ENCODE measurements around the gene THY1.
"Not testable (repeated sequence)": the region's sequence is repeated elsewhere in the genome, so short reads cannot be mapped to it uniquely, and the experiment has no call there.

THY1 gene

GRCh38 chr11:119384332-119384731 is 38.6 kb downstream of the THY1 start:
- H2AFZ ChIP-seq (ENCODE audit: low read length, unreplicated experiment), result no peak overlapping the region
- no peaks in the 10 kb centered on the region for H3K36me3 ChIP-seq (ENCODE audit: insufficient read depth, low read length)
- no peak overlapping the region for H3K27ac ChIP-seq (ENCODE audit: low read depth, low read length)
- peaks cover 5% of the 10 kb centered on the region for H3K4me1 ChIP-seq (ENCODE audit: control insufficient read depth, insufficient read depth, low read length, unreplicated experiment)
- no peaks in the 10 kb centered on the region for H3K79me2 ChIP-seq (ENCODE audit: control insufficient read depth, insufficient read depth, low read length, unreplicated experiment)
- no peak overlapping the region for H3K4me3 ChIP-seq (ENCODE audit: low read depth, low read length)
- H3K27me3 ChIP-seq (ENCODE audit: insufficient read depth, low read length), result peaks cover 16% of the 10 kb centered on the region; the same call in 1 of the 2 replicates

- H3K27ac ChIP-seq (ENCODE audit: low read depth, low read length); H3K79me2 ChIP-seq (ENCODE audit: control insufficient read depth, insufficient read depth, low read length, unreplicated experiment); H3K36me3 ChIP-seq (ENCODE audit: insufficient read depth, low read length): not testable (repeated sequence)
- H3K4me1 ChIP-seq (ENCODE audit: control insufficient read depth, insufficient read depth, low read length, unreplicated experiment), result peaks cover 10% of the 10 kb centered on the region
- H3K27me3 ChIP-seq (ENCODE audit: insufficient read depth, low read length), result peaks cover 16% of the 10 kb centered on the region; the same call in 1 of the 2 replicates
- H3K4me3 ChIP-seq (ENCODE audit: low read depth, low read length), result peak overlapping the region; percentile 81
- peak overlapping the region; percentile 72 for H2AFZ ChIP-seq (ENCODE audit: low read length, unreplicated experiment)
These were observed 40.5 kb downstream of the THY1 start for GRCh38 chr11:119382513-119382912.

GRCh38 chr11:119382101-119382500 is 40.9 kb downstream of the THY1 start:
- H3K36me3 ChIP-seq (ENCODE audit: insufficient read depth, low read length), result no peaks in the 10 kb centered on the region
- H3K27ac ChIP-seq (ENCODE audit: low read depth, low read length), result 0 out of 2 replicates have a peak overlapping the region, but pooled peaks have one; percentile 14
- peak overlapping the region; percentile 81 for H3K4me3 ChIP-seq (ENCODE audit: low read depth, low read length)
- H3K79me2 ChIP-seq (ENCODE audit: control insufficient read depth, insufficient read depth, low read length, unreplicated experiment), result no peaks in the 10 kb centered on the region
- peaks cover 16% of the 10 kb centered on the region; the same call in 1 of the 2 replicates for H3K27me3 ChIP-seq (ENCODE audit: insufficient read depth, low read length)
- peak overlapping the region; percentile 72 for H2AFZ ChIP-seq (ENCODE audit: low read length, unreplicated experiment)
- H3K4me1 ChIP-seq (ENCODE audit: control insufficient read depth, insufficient read depth, low read length, unreplicated experiment), result peaks cover 14% of the 10 kb centered on the region

- Histone ChIP-seq H3K27ac (ENCODE audit: low read depth, low read length) (0 out of 2 replicates have a peak within 1 kb of the TSS, but pooled peaks have one; percentile 14), H3K4me1 (ENCODE audit: control insufficient read depth, insufficient read depth, low read length, unreplicated experiment) (peaks cover 20% of the 10 kb centered on the region), H3K27me3 (ENCODE audit: insufficient read depth, low read length) (peaks cover 16% of the 10 kb centered on the region; the same call in 1 of the 2 replicates), H3K79me2 (ENCODE audit: control insufficient read depth, insufficient read depth, low read length, unreplicated experiment) (no peaks in the 10 kb centered on the region), H3K36me3 (ENCODE audit: insufficient read depth, low read length) (no peaks in the 10 kb centered on the region), H2AFZ (ENCODE audit: low read length, unreplicated experiment) (peak within 1 kb of the TSS; percentile 72), H3K4me3 (ENCODE audit: low read depth, low read length) (peak within 1 kb of the TSS; percentile 81)
These were observed 41.6 kb downstream of the THY1 start, which contains the start of gene USP2 for GRCh38 chr11:119381181-119381988. Gene USP2, minus strand, starts transcription at chr11:119381690. Its CDS starts 8,210 bp downstream, at chr11:119373480.

- H3K4me1 ChIP-seq (ENCODE audit: control insufficient read depth, insufficient read depth, low read length, unreplicated experiment), result peaks cover 26% of the 10 kb centered on the region
- H3K27ac ChIP-seq (ENCODE audit: low read depth, low read length), result no peak overlapping the region
- peak overlapping the region; percentile 81; the same call in 1 of the 2 replicates for H3K4me3 ChIP-seq (ENCODE audit: low read depth, low read length)
- no peak overlapping the region for H2AFZ ChIP-seq (ENCODE audit: low read length, unreplicated experiment)
- H3K27me3 ChIP-seq (ENCODE audit: insufficient read depth, low read length), result peaks cover 16% of the 10 kb centered on the region; the same call in 1 of the 2 replicates
- H3K79me2 ChIP-seq (ENCODE audit: control insufficient read depth, insufficient read depth, low read length, unreplicated experiment), result no peaks in the 10 kb centered on the region
- H3K36me3 ChIP-seq (ENCODE audit: insufficient read depth, low read length), result no peaks in the 10 kb centered on the region
These were observed 42.2 kb downstream of the THY1 start for GRCh38 chr11:119380827-119381180.

- Histone ChIP-seq H3K36me3 (ENCODE audit: insufficient read depth, low read length) (no peaks in the 10 kb centered on the region), H3K27ac (ENCODE audit: low read depth, low read length) (no peak overlapping the region), H3K4me3 (ENCODE audit: low read depth, low read length) (no peak overlapping the region), H3K4me1 (ENCODE audit: control insufficient read depth, insufficient read depth, low read length, unreplicated experiment) (peaks cover 31% of the 10 kb centered on the region), H2AFZ (ENCODE audit: low read length, unreplicated experiment) (no peak overlapping the region), H3K79me2 (ENCODE audit: control insufficient read depth, insufficient read depth, low read length, unreplicated experiment) (no peaks in the 10 kb centered on the region), H3K27me3 (ENCODE audit: insufficient read depth, low read length) (peaks cover 16% of the 10 kb centered on the region; the same call in 1 of the 2 replicates)
These were observed 42.7 kb downstream of the THY1 start for GRCh38 chr11:119380160-119380826.

GRCh38 chr11:119378851-119379465 is 44.0 kb downstream of the THY1 start:
- no peaks in the 10 kb centered on the region for H3K36me3 ChIP-seq (ENCODE audit: insufficient read depth, low read length)
- H3K27ac ChIP-seq (ENCODE audit: low read depth, low read length), result no peak overlapping the region
- H3K27me3 ChIP-seq (ENCODE audit: insufficient read depth, low read length), result peaks cover 11% of the 10 kb centered on the region; the same call in 1 of the 2 replicates
- peaks cover 38% of the 10 kb centered on the region for H3K4me1 ChIP-seq (ENCODE audit: control insufficient read depth, insufficient read depth, low read length, unreplicated experiment)
- no peaks in the 10 kb centered on the region for H3K79me2 ChIP-seq (ENCODE audit: control insufficient read depth, insufficient read depth, low read length, unreplicated experiment)
- no peak overlapping the region for H3K4me3 ChIP-seq (ENCODE audit: low read depth, low read length)
- no peak overlapping the region for H2AFZ ChIP-seq (ENCODE audit: low read length, unreplicated experiment)

GRCh38 chr11:119377961-119378667 is 44.9 kb downstream of the THY1 start:
- peaks cover 38% of the 10 kb centered on the region for H3K4me1 ChIP-seq (ENCODE audit: control insufficient read depth, insufficient read depth, low read length, unreplicated experiment)
- no peak overlapping the region for H3K4me3 ChIP-seq (ENCODE audit: low read depth, low read length)
- H3K27ac ChIP-seq (ENCODE audit: low read depth, low read length), result no peak overlapping the region
- H3K79me2 ChIP-seq (ENCODE audit: control insufficient read depth, insufficient read depth, low read length, unreplicated experiment), result no peaks in the 10 kb centered on the region
- no peaks in the 10 kb centered on the region for H3K36me3 ChIP-seq (ENCODE audit: insufficient read depth, low read length)
- H3K27me3 ChIP-seq (ENCODE audit: insufficient read depth, low read length), result peaks cover 2% of the 10 kb centered on the region; the same call in 1 of the 2 replicates
- no peak overlapping the region for H2AFZ ChIP-seq (ENCODE audit: low read length, unreplicated experiment)

GRCh38 chr11:119377112-119377901 is 45.7 kb downstream of the THY1 start:
- H3K4me3 ChIP-seq (ENCODE audit: low read depth, low read length), result no peak overlapping the region
- no peaks in the 10 kb centered on the region for H3K36me3 ChIP-seq (ENCODE audit: insufficient read depth, low read length)
- H3K79me2 ChIP-seq (ENCODE audit: control insufficient read depth, insufficient read depth, low read length, unreplicated experiment), result no peaks in the 10 kb centered on the region
- peaks cover 36% of the 10 kb centered on the region for H3K4me1 ChIP-seq (ENCODE audit: control insufficient read depth, insufficient read depth, low read length, unreplicated experiment)
- H2AFZ ChIP-seq (ENCODE audit: low read length, unreplicated experiment), result no peak overlapping the region
- no peak overlapping the region for H3K27ac ChIP-seq (ENCODE audit: low read depth, low read length)
- no peaks in the 10 kb centered on the region for H3K27me3 ChIP-seq (ENCODE audit: insufficient read depth, low read length)

Measured in ACC112 (cell line).